ENCODE data around the gene STRADB.
"Not testable (repeated sequence)": the region's sequence is repeated elsewhere in the genome, so short reads cannot be mapped to it uniquely, and the experiment has no call there.

The STRADB gene

GRCh38 chr2:201470821-201471731 lies 19.5 kb downstream of the STRADB start:
- FAIRE-seq, result no peak

GRCh38 chr2:201471732-201472393 lies 20.3 kb downstream of the STRADB start:
- no peak for FAIRE-seq

- FAIRE-seq, result no peak
Measured at GRCh38 chr2:201472411-201472810, 20.9 kb downstream of the STRADB start.

- no peak for FAIRE-seq
Measured at GRCh38 chr2:201482543-201482942, 31.0 kb downstream of the STRADB start.

GRCh38 chr2:201483342-201483741 lies 31.8 kb downstream of the STRADB start:
- no peak for FAIRE-seq

- FAIRE-seq, result not testable (repeated sequence)
Measured at GRCh38 chr2:201483758-201484157, 32.2 kb downstream of the STRADB start.

GRCh38 chr2:201484805-201485204 lies 33.3 kb downstream of the STRADB start:
- no peak for FAIRE-seq

- FAIRE-seq, result no peak
Measured at GRCh38 chr2:201490291-201490690, 38.8 kb downstream of the STRADB start.

- FAIRE-seq, result no peak
Measured at GRCh38 chr2:201496785-201497184, 45.2 kb downstream of the STRADB start.

- FAIRE-seq, result no peak
Measured at GRCh38 chr2:201500534-201500933, 49.0 kb downstream of the STRADB start.

GRCh38 chr2:201502713-201503112 lies 51.2 kb downstream of the STRADB start:
- no peak for FAIRE-seq

GRCh38 chr2:201507725-201508124 lies 56.2 kb downstream of the STRADB start:
- no peak for FAIRE-seq

GRCh38 chr2:201513271-201513670 lies 61.7 kb downstream of the STRADB start:
- no peak for FAIRE-seq

GRCh38 chr2:201515573-201516246 lies 64.2 kb downstream of the STRADB start:
- FAIRE-seq, result no peak

- FAIRE-seq, result no peak
Measured at GRCh38 chr2:201517094-201517493, 65.6 kb downstream of the STRADB start.

- FAIRE-seq, result no peak
Measured at GRCh38 chr2:201520201-201520600, 68.7 kb downstream of the STRADB start.

GRCh38 chr2:201522965-201523364 lies 71.4 kb downstream of the STRADB start:
- no peak for FAIRE-seq

GRCh38 chr2:201523506-201523905 lies 72.0 kb downstream of the STRADB start:
- FAIRE-seq, result no peak

Data from colon (tissue), 2 donors.